IMR-90 (cell line): ENCODE results near the gene BMPER. TPM values are rescaled to one million over a fixed set of nuclear protein-coding genes. Genes with fewer than 3 reads are reported as not detected.
A peak's percentile ranks its signal among the peaks of the same experiment; 100 is the strongest.

Source experiments
- ATAC-seq: fragments of 200-7000 bp; cut with Tn5 transposase; 2 replicates; pipeline ENCODE4 v1.9.1; 2020; ENCODE audit warnings: low read depth, mild to moderate bottlenecking, moderate library complexity
- BruUV-seq: library from RNA; stranded (reverse); fragments of 400-500 nt; replicated peaks from 2 replicates; lab custom pipeline; 2021; lab: Mats Ljungman, UMichigan
- CTCF ChIA-PET: fragments of 300-600 bp; formaldehyde crosslinking; extraction: SDS; loops from one replicate; lab custom pipeline; 2021; ENCODE audit warnings: antibody characterized with exemption; lab: Yijun Ruan, JAX
- POLR2A ChIA-PET: fragments of 300-600 bp; sonication (Branson Sonifier 250); formaldehyde crosslinking; loops from one replicate; lab custom pipeline; 2022; ENCODE audit warnings: antibody characterized with exemption; ENCODE audit not compliant: unreplicated experiment; lab: Charles Lee
- DNase-seq: peaks from one replicate; pipeline ENCODE4 v3.0.0; 2013
- H2AFZ ChIP-seq: replicated peaks from 2 replicates; pipeline ENCODE3; 2013; ENCODE audit warnings: low read length, mild to moderate bottlenecking; ENCODE audit not compliant: poor library complexity
- H2AK5ac ChIP-seq: 2 replicates; pipeline ENCODE4 v1.6.1; 2013; ENCODE audit warnings: low read depth, low read length, inconsistent platforms
- H2AK9ac ChIP-seq: replicated peaks from 2 replicates; pipeline ENCODE3; 2013; ENCODE audit warnings: mild to moderate bottlenecking, low read depth, low read length, moderate library complexity; ENCODE audit not compliant: poor library complexity
- H2BK120ac ChIP-seq: 2 replicates; pipeline ENCODE4 v1.6.1; 2013; ENCODE audit warnings: low read depth, low read length, inconsistent platforms
- H2BK15ac ChIP-seq: 3 replicates; pipeline ENCODE4 v1.6.1; 2013; ENCODE audit warnings: low read depth, low read length, inconsistent platforms
- H2BK20ac ChIP-seq: 2 replicates; pipeline ENCODE4 v1.6.1; 2013; ENCODE audit warnings: low read depth, mild to moderate bottlenecking, inconsistent platforms, low read length, moderate library complexity
- H2BK5ac ChIP-seq: 2 replicates; pipeline ENCODE4 v1.6.1; 2013; ENCODE audit warnings: mild to moderate bottlenecking, low read depth, low read length, inconsistent platforms; ENCODE audit not compliant: poor library complexity, severe bottlenecking
- H3K14ac ChIP-seq: replicated peaks from 2 replicates; pipeline ENCODE4 v1.6.1; 2013; ENCODE audit warnings: low read depth, low read length, inconsistent platforms
- H3K18ac ChIP-seq: 2 replicates; pipeline ENCODE4 v1.6.1; 2013; ENCODE audit warnings: low read depth, low read length, control low read depth
- H3K23ac ChIP-seq: 2 replicates; pipeline ENCODE4 v1.6.1; 2013; ENCODE audit warnings: low read depth, low read length, inconsistent platforms
- H3K27ac ChIP-seq: 2 replicates; pipeline ENCODE4 v1.5.1; 2013; ENCODE audit warnings: mild to moderate bottlenecking, control low read depth, low read length; ENCODE audit not compliant: insufficient read depth
- H3K27me3 ChIP-seq: 2 replicates; pipeline ENCODE4 v1.6.1; 2013; ENCODE audit warnings: low read length; ENCODE audit not compliant: control insufficient read depth, insufficient read depth
- H3K36me3 ChIP-seq: 2 replicates; pipeline ENCODE4 v1.6.1; 2013; ENCODE audit warnings: low read length, mixed read lengths; ENCODE audit not compliant: control insufficient read depth, insufficient read depth
- H3K4ac ChIP-seq: 2 replicates; pipeline ENCODE4 v1.6.1; 2013; ENCODE audit warnings: low read depth, low read length, inconsistent platforms
- H3K4me1 ChIP-seq: 2 replicates; pipeline ENCODE4 v1.6.1; 2013; ENCODE audit warnings: low read length, mixed read lengths; ENCODE audit not compliant: control insufficient read depth, insufficient read depth
- H3K4me2 ChIP-seq: 2 replicates; pipeline ENCODE4 v1.6.1; 2013; ENCODE audit warnings: low read depth, mild to moderate bottlenecking, control low read depth, low read length, moderate library complexity
- H3K4me3 ChIP-seq: 2 replicates; pipeline ENCODE4 v1.5.1; 2013; ENCODE audit warnings: low read depth, mild to moderate bottlenecking, control low read depth, low read length, moderate library complexity; ENCODE audit not compliant: insufficient read depth
- H3K56ac ChIP-seq: 2 replicates; pipeline ENCODE4 v1.6.1; 2013; ENCODE audit warnings: low read length, inconsistent platforms; ENCODE audit not compliant: insufficient read depth; ENCODE audit errors: extremely low read depth
- H3K79me1 ChIP-seq, 2 experiments: 2 replicates each; pipeline ENCODE4 v1.6.1; 2013; ENCODE audit warnings: low read length in 2 of 2, inconsistent platforms in 1 of 2, low read depth in 1 of 2
- H3K9ac ChIP-seq: 2 replicates; pipeline ENCODE4 v1.6.1; 2013; ENCODE audit warnings: low read depth, low read length, control low read depth
- H3K9me1 ChIP-seq: 2 replicates; pipeline ENCODE4 v1.6.1; 2013; ENCODE audit warnings: low read length, inconsistent platforms; ENCODE audit not compliant: insufficient read depth
- H3K9me3 ChIP-seq: 2 replicates; pipeline ENCODE4 v1.6.1; 2013; ENCODE audit warnings: low read length; ENCODE audit not compliant: control insufficient read depth, insufficient read depth
- H4K20me1 ChIP-seq: 2 replicates; pipeline ENCODE4 v1.6.1; 2013; ENCODE audit warnings: low read length, inconsistent platforms; ENCODE audit not compliant: insufficient read depth
- H4K5ac ChIP-seq: 2 replicates; pipeline ENCODE4 v1.6.1; 2013; ENCODE audit warnings: mild to moderate bottlenecking, low read depth, low read length, control low read depth
- H4K8ac ChIP-seq, 2 experiments: 2 replicates each; pipeline ENCODE4 v1.6.1; 2013; ENCODE audit warnings: low read depth in 2 of 2, low read length in 2 of 2, control low read depth in 1 of 2, inconsistent platforms in 1 of 2
- H4K91ac ChIP-seq: 2 replicates; pipeline ENCODE4 v1.6.1; 2013; ENCODE audit warnings: low read depth, low read length, inconsistent platforms; ENCODE audit not compliant: insufficient read depth
- BHLHE40 ChIP-seq: fragments of 150-350 bp; IDR thresholded peaks from 2 replicates; pipeline ENCODE4 v1.6.1; 2016; ENCODE audit warnings: mild to moderate bottlenecking, low read depth, low read length
- CEBPB ChIP-seq: IDR thresholded peaks from 2 replicates; pipeline ENCODE4 v1.6.1; 2012; ENCODE audit warnings: low read depth, low read length, improper control_type of control experiment
- CHD1 ChIP-seq: IDR thresholded peaks from 2 replicates; pipeline ENCODE4 v1.6.1; 2012; ENCODE audit warnings: low read depth, low read length, improper control_type of control experiment
- CTCF ChIP-seq: conservative IDR thresholded peaks from 2 replicates; pipeline ENCODE4 v1.5.1; 2012; ENCODE audit warnings: mild to moderate bottlenecking, low read depth, low read length, improper control_type of control experiment
- MAFK ChIP-seq: IDR thresholded peaks from 2 replicates; pipeline ENCODE4 v1.6.1; 2012; ENCODE audit warnings: low read depth, low read length, improper control_type of control experiment
- MAZ ChIP-seq: IDR thresholded peaks from 2 replicates; pipeline ENCODE4 v1.6.1; 2012; ENCODE audit warnings: low read depth, mild to moderate bottlenecking, low read length, improper control_type of control experiment, moderate library complexity, borderline replicate concordance
- MXI1 ChIP-seq: IDR thresholded peaks from 2 replicates; pipeline ENCODE4 v1.6.1; 2012; ENCODE audit warnings: low read depth, mild to moderate bottlenecking, low read length, moderate library complexity, borderline replicate concordance
- NFE2L2 ChIP-seq: fragments of 150-350 bp; IDR thresholded peaks from 2 replicates; pipeline ENCODE4 v1.6.1; 2016; ENCODE audit warnings: low read depth, mild to moderate bottlenecking, low read length
- POLR2A ChIP-seq: IDR thresholded peaks from 2 replicates; pipeline ENCODE4 v1.6.1; 2012; ENCODE audit warnings: mild to moderate bottlenecking, low read depth, low read length
- RAD21 ChIP-seq: IDR thresholded peaks from 2 replicates; pipeline ENCODE4 v1.6.1; 2012; ENCODE audit warnings: low read length, improper control_type of control experiment
- RCOR1 ChIP-seq: IDR thresholded peaks from 2 replicates; pipeline ENCODE4 v1.6.1; 2012; ENCODE audit warnings: mild to moderate bottlenecking, low read length, improper control_type of control experiment; ENCODE audit not compliant: insufficient replicate concordance
- SMC3 ChIP-seq: fragments of 150-350 bp; IDR thresholded peaks from 2 replicates; pipeline ENCODE4 v1.6.1; 2016; ENCODE audit warnings: low read depth, mild to moderate bottlenecking, antibody characterized with exemption, low read length, moderate library complexity
- WGBS, 2 experiments: methylation state at CpG; one replicate each; pipeline versions ENCODE4 v1.1.5 to v1.1.7; 2013; ENCODE audit warnings: missing lambda C conversion rate in 2 of 2; ENCODE audit not compliant: insufficient read length in 1 of 2; ENCODE audit errors: extremely low coverage in 2 of 2; 5-methylcytosine and 5-hydroxymethylcytosine counted together
- dilution Hi-C: fragments of 300-500 bp; cut with HindIII; formaldehyde crosslinking; loops from one replicate; pipeline ENCODE4 v1.14.3; 2018; ENCODE audit warnings: low sequenced_read_pairs; ENCODE audit not compliant: unreplicated experiment
- in situ Hi-C: fragments of 300-500 bp; cut with MboI; formaldehyde crosslinking; loops from 3 replicates; pipeline ENCODE4 v1.14.3; 2019; ENCODE audit warnings: low sequenced_read_pairs, inconsistent platforms, mixed read lengths
- intact Hi-C: fragments of 100-400 bp; cut with micrococcal nuclease; formaldehyde crosslinking; loops from 2 replicates; pipeline ENCODE4 v1.10.0; 2022
- polyA plus RNA-seq, 3 experiments: library from polyadenylated mRNA; depleted of rRNA; stranded (reverse); fragments of >200 nt; gene quantifications; 2 replicates each; pipeline ENCODE4 v1.2.3, GENCODE V29; 2012; ENCODE audit warnings: low replicate concordance in 1 of 3
- total RNA-seq: library from RNA; depleted of rRNA; stranded (reverse); fragments of >200 nt; gene quantifications from 2 replicates; pipeline ENCODE4 v1.2.3, GENCODE V29; 2012
- TF ChIP-seq, protein P1 (sequence below): fragments of 150-350 bp; IDR thresholded peaks from 2 replicates; pipeline ENCODE4 v1.6.1; 2016; ENCODE audit warnings: low read depth, mild to moderate bottlenecking, low read length, moderate library complexity, borderline replicate concordance

Gene BMPER
- total and polyA plus RNA-seq, 2 of the 4 experiments (the other 2 are of a cell fraction) = 6.2 to 7.9 TPM

- H4K8ac ChIP-seq = no peak overlapping the region
- no peak overlapping the region for H4K5ac ChIP-seq
- H3K18ac ChIP-seq = no peak overlapping the region
- no peak overlapping the region for H3K27ac ChIP-seq
- TF ChIP-seq MAZ (no peak), CEBPB (no peak), SMC3 (no peak), MAFK (no peak), CHD1 (no peak), BHLHE40 (no peak), CTCF (no peak), POLR2A (no peak), RAD21 (no peak), MXI1 (no peak), NFE2L2 (no peak), RCOR1 (no peak)
- TF ChIP-seq, protein P1, sequence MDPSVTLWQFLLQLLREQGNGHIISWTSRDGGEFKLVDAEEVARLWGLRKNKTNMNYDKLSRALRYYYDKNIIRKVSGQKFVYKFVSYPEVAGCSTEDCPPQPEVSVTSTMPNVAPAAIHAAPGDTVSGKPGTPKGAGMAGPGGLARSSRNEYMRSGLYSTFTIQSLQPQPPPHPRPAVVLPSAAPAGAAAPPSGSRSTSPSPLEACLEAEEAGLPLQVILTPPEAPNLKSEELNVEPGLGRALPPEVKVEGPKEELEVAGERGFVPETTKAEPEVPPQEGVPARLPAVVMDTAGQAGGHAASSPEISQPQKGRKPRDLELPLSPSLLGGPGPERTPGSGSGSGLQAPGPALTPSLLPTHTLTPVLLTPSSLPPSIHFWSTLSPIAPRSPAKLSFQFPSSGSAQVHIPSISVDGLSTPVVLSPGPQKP = no peak
- peaks cover 5% of the 10 kb centered on the region; the same call in 1 of the 2 replicates for H3K9me3 ChIP-seq
- in situ Hi-C loops (no loop called here), dilution Hi-C loops (no loop called here), intact Hi-C loops (no loop called here)
- ChIA-PET POLR2A (no interaction called here), CTCF (interaction anchor here (0.6 kb wide), 1 partner anchor 369 kb away, joined by 3 read pairs; no protein-coding TSS in a partner anchor)
- no CpG with 5 or more reads among the region's 1 CpG for WGBS, 2 experiments
- no peaks in the 10 kb centered on the region for H3K36me3 ChIP-seq
- H3K56ac ChIP-seq = no peak overlapping the region
- BruUV-seq = no TSS peak
- no peaks in the 10 kb centered on the region for H4K20me1 ChIP-seq
- H2BK5ac ChIP-seq = no peak overlapping the region
- H3K27me3 ChIP-seq = no peaks in the 10 kb centered on the region
- H3K4me2 ChIP-seq = no peak overlapping the region
- no peak overlapping the region for H3K14ac ChIP-seq
- H2AFZ ChIP-seq = no peak overlapping the region
- H3K4me3 ChIP-seq = no peak overlapping the region
- peak; percentile 52 for DNase-seq
- no peak overlapping the region for H3K9ac ChIP-seq
- no peak overlapping the region for H2BK20ac ChIP-seq
- H3K23ac ChIP-seq = no peak overlapping the region
- H2BK15ac ChIP-seq = no peak overlapping the region
- ATAC-seq = peak; percentile 95
- H2BK120ac ChIP-seq = no peak overlapping the region
- H3K9me1 ChIP-seq = no peaks in the 10 kb centered on the region
- H3K4me1 ChIP-seq = peaks cover 3% of the 10 kb centered on the region; the same call in 1 of the 2 replicates
- no peak overlapping the region for H4K91ac ChIP-seq
- no peak overlapping the region for H2AK5ac ChIP-seq
- no peak overlapping the region for H3K4ac ChIP-seq
- no peaks in the 10 kb centered on the region for H3K79me1 ChIP-seq
- H2AK9ac ChIP-seq = no peak overlapping the region
Measured at GRCh38 chr7:34121366-34121765, 216.0 kb downstream of the BMPER start.
